GM23338 (cell line): ENCODE measurements around the gene SEMA4A. TPM values are rescaled to one million over a fixed set of nuclear protein-coding genes. Genes with fewer than 3 reads are reported as not detected.

Source experiments
- ATAC-seq: fragments of 200-7000 bp; cut with Tn5 transposase; 3 replicates; pipeline ENCODE4 v1.9.1; 2020
- DNase-seq: peaks from one replicate; pipeline ENCODE4 v3.0.0-alpha.2; 2015; ENCODE audit warnings: low spot score
- H2AFZ ChIP-seq: fragments of 200-600 bp; sonication (generic); 2 replicates; pipeline ENCODE4 v1.8.0; 2016; ENCODE audit warnings: antibody characterized with exemption, mild to moderate bottlenecking, moderate library complexity
- H3F3A ChIP-seq: fragments of 200-600 bp; sonication (generic); replicated peaks from 2 replicates; pipeline ENCODE4 v1.8.0; 2017; ENCODE audit warnings: antibody characterized with exemption, mixed run types, low read depth
- H3K27ac ChIP-seq: fragments of 200-600 bp; sonication (generic); 2 replicates; pipeline ENCODE4 v1.6.1; 2016; ENCODE audit warnings: low read depth
- H3K27me3 ChIP-seq: fragments of 200-600 bp; sonication (generic); 2 replicates; pipeline ENCODE4 v1.8.0; 2016; ENCODE audit warnings: mild to moderate bottlenecking, mixed run types, moderate library complexity; ENCODE audit not compliant: insufficient read depth
- H3K36me3 ChIP-seq: fragments of 200-600 bp; sonication (generic); 2 replicates; pipeline ENCODE4 v1.8.0; 2016; ENCODE audit warnings: mild to moderate bottlenecking; ENCODE audit not compliant: insufficient read depth
- H3K4me1 ChIP-seq: fragments of 200-600 bp; sonication (generic); 2 replicates; pipeline ENCODE4 v1.8.0; 2016; ENCODE audit warnings: mild to moderate bottlenecking, moderate library complexity; ENCODE audit not compliant: insufficient read depth
- H3K4me2 ChIP-seq: fragments of 200-600 bp; sonication (generic); 2 replicates; pipeline ENCODE4 v1.7.1; 2017; ENCODE audit warnings: mixed run types
- H3K4me3 ChIP-seq: fragments of 200-600 bp; sonication (generic); 2 replicates; pipeline ENCODE4 v1.6.1; 2016; ENCODE audit warnings: mixed run types
- H3K79me2 ChIP-seq: fragments of 200-600 bp; sonication (generic); replicated peaks from 2 replicates; pipeline ENCODE4 v1.8.0; 2017; ENCODE audit warnings: mild to moderate bottlenecking; ENCODE audit not compliant: insufficient read depth
- H3K9me2 ChIP-seq: fragments of 200-600 bp; sonication (generic); 2 replicates; pipeline ENCODE4 v1.8.0; 2017; ENCODE audit not compliant: insufficient read depth
- H4K20me1 ChIP-seq: fragments of 200-600 bp; sonication (generic); replicated peaks from 2 replicates; pipeline ENCODE4 v1.8.0; 2017; ENCODE audit warnings: mild to moderate bottlenecking; ENCODE audit not compliant: insufficient read depth
- H3K27ac Mint-ChIP-seq: 2 replicates; pipeline ENCODE4 v1.8.0; 2020; ENCODE audit warnings: inconsistent platforms, mild to moderate bottlenecking, moderate library complexity, mixed read lengths
- H3K27me3 Mint-ChIP-seq: 3 replicates; pipeline ENCODE4 v1.8.0; 2022; ENCODE audit warnings: low read depth, mild to moderate bottlenecking, moderate library complexity, mixed read lengths, inconsistent platforms; ENCODE audit not compliant: insufficient read depth, poor library complexity
- H3K36me3 Mint-ChIP-seq: 3 replicates; pipeline ENCODE4 v1.8.0; 2021; ENCODE audit warnings: low read depth, mild to moderate bottlenecking, inconsistent platforms, moderate library complexity, mixed read lengths
- H3K4me1 Mint-ChIP-seq: 3 replicates; pipeline ENCODE4 v1.8.0; 2020; ENCODE audit warnings: mild to moderate bottlenecking, inconsistent platforms, mixed read lengths
- H3K4me3 Mint-ChIP-seq: 3 replicates; pipeline ENCODE4 v1.8.0; 2021; ENCODE audit warnings: moderate library complexity, mild to moderate bottlenecking, inconsistent platforms, mixed read lengths
- H3K9me3 Mint-ChIP-seq: 3 replicates; pipeline ENCODE4 v1.8.0; 2020; ENCODE audit warnings: moderate library complexity, mild to moderate bottlenecking, inconsistent platforms, mixed read lengths
- NANOG ChIP-seq: IDR thresholded peaks from 2 replicates; pipeline ENCODE4 v1.6.1; 2016; ENCODE audit warnings: antibody characterized with exemption, borderline replicate concordance
- polyA plus RNA-seq: library from polyadenylated mRNA; unstranded; fragments of >200 nt; fragmentation: Nextera tagmentation; extraction: Ambion mirVana; gene quantifications from 2 replicates; pipeline ENCODE4 v1.2.1, GENCODE V29; 2016
- total RNA-seq: library from RNA; depleted of rRNA; stranded (reverse); fragments of >200 nt; shearing (Covaris generic); gene quantifications from 2 replicates; pipeline ENCODE4 v1.2.3, GENCODE V29; 2014
- TF ChIP-seq, protein P1 (sequence below), 2 experiments: fragments of 200-600 bp in 1 of 2; sonication (generic) in 1 of 2; conservative IDR thresholded peaks; 2 replicates each; pipeline versions ENCODE4 v1.5.1 to v1.6.1; 2016 to 2017; ENCODE audit warnings: antibody characterized with exemption in 2 of 2, low read depth in 2 of 2, mild to moderate bottlenecking in 2 of 2, moderate library complexity in 1 of 2
- TF ChIP-seq, protein P2 (sequence below): IDR thresholded peaks from one replicate; pipeline ENCODE4 v1.6.1; 2018; ENCODE audit warnings: antibody characterized with exemption; ENCODE audit not compliant: unreplicated experiment

The SEMA4A gene
- total and polyA plus RNA-seq, 2 experiments from 2014 or later, result 5.5 to 20.2 TPM

DNA sequence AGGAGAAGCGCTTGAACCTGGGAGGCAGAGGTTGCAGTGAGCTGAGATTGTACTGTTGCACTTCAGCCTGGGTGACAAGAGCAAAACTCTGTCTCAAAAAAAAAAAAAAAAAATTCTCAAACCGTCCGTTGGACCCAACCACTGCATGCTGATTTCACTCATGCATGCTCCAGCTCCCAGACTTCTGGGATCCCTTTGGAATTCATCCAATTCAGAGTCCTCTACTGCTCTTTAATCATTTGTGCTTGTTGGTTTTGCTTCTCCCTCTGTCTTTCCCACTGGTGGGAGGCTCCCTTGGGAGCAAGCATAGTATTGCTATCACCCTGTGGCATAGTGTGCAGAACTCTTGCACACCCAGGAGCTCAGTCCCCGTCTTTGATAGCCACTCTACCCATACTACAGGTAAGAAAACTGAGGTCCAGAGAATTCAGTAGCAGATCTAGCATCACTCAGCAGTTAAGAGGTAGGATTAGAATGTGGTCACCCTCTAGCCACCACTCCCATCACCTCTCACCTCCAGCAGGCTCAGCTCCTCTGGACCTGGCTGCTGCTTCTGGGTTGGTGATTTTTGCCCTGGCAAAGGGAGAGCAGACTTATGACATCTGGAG lies 41.9 kb upstream of the SEMA4A start (continued):
- TF ChIP-seq, protein P1, sequence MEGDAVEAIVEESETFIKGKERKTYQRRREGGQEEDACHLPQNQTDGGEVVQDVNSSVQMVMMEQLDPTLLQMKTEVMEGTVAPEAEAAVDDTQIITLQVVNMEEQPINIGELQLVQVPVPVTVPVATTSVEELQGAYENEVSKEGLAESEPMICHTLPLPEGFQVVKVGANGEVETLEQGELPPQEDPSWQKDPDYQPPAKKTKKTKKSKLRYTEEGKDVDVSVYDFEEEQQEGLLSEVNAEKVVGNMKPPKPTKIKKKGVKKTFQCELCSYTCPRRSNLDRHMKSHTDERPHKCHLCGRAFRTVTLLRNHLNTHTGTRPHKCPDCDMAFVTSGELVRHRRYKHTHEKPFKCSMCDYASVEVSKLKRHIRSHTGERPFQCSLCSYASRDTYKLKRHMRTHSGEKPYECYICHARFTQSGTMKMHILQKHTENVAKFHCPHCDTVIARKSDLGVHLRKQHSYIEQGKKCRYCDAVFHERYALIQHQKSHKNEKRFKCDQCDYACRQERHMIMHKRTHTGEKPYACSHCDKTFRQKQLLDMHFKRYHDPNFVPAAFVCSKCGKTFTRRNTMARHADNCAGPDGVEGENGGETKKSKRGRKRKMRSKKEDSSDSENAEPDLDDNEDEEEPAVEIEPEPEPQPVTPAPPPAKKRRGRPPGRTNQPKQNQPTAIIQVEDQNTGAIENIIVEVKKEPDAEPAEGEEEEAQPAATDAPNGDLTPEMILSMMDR (conservative IDR thresholded peaks at IDR 0.05; ENCODE audit: low read depth in 2 of 2), result no peak

DNA sequence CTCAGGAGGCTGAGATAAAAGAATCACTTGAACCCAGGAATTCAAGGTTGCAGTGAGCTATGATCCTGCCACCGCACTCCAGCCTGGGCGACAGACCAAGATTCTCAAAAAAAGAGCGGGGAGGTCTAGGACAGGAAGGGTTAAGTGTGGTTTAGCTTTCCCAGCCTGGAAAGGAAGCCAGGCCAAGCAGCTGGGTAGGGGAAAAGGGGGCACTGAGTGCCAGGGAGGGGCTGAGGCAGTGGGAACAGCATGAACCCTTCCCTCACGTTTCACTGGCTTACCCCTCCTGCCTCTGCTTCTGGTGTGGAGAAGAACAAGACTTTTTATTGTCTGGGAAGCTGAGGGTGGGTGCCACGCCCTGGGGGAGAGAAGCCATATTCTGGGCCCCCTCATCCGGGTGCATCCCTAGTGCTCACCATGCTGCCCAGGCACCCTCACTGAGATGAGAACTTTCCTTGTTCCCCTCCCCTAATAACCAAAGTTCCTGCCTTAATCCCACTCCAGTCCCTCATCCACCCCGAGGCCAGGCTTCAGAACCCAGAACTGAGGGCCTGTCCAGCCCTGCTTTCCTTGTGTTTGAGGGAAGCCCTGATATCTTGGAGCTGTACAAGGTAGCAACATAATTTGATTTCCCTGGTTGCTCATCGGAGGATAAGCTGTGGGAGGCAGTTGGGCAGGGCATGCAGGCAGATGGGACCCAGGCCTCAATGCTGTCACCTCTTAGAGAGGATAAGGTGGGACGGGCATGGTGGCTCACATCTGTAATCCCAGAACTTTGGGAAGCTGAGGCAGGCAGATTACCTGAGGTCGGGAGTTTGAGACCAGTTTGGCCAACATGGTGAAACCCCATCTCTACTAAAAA lies 40.9 kb upstream of the SEMA4A start:
- Histone ChIP-seq H3K36me3 (no peaks in the 10 kb centered on the region), H3K79me2 (peaks cover 13% of the 10 kb centered on the region), H3K4me2 (no peak overlapping the region), H2AFZ (no peak overlapping the region), H3K4me1 (peaks cover 27% of the 10 kb centered on the region), H3F3A (peaks cover 27% of the 10 kb centered on the region), H3K27ac (no peak overlapping the region), H3K9me2 (no peaks in the 10 kb centered on the region), H3K27me3 (peaks cover 12% of the 10 kb centered on the region; the same call in 1 of the 2 replicates), H3K4me3 (no peak overlapping the region), H4K20me1 (no peaks in the 10 kb centered on the region; the same call in 1 of the 2 replicates)
- H3K4me3 Mint-ChIP-seq, result no peak overlapping the region
- peaks cover 36% of the 10 kb centered on the region for H3K27me3 Mint-ChIP-seq
- H3K36me3 Mint-ChIP-seq, result no peaks in the 10 kb centered on the region
- no peak overlapping the region for H3K27ac Mint-ChIP-seq
- H3K4me1 Mint-ChIP-seq, result peaks cover 37% of the 10 kb centered on the region
- H3K9me3 Mint-ChIP-seq, result no peaks in the 10 kb centered on the region
- TF ChIP-seq NANOG, result no peak
- TF ChIP-seq, protein P2, sequence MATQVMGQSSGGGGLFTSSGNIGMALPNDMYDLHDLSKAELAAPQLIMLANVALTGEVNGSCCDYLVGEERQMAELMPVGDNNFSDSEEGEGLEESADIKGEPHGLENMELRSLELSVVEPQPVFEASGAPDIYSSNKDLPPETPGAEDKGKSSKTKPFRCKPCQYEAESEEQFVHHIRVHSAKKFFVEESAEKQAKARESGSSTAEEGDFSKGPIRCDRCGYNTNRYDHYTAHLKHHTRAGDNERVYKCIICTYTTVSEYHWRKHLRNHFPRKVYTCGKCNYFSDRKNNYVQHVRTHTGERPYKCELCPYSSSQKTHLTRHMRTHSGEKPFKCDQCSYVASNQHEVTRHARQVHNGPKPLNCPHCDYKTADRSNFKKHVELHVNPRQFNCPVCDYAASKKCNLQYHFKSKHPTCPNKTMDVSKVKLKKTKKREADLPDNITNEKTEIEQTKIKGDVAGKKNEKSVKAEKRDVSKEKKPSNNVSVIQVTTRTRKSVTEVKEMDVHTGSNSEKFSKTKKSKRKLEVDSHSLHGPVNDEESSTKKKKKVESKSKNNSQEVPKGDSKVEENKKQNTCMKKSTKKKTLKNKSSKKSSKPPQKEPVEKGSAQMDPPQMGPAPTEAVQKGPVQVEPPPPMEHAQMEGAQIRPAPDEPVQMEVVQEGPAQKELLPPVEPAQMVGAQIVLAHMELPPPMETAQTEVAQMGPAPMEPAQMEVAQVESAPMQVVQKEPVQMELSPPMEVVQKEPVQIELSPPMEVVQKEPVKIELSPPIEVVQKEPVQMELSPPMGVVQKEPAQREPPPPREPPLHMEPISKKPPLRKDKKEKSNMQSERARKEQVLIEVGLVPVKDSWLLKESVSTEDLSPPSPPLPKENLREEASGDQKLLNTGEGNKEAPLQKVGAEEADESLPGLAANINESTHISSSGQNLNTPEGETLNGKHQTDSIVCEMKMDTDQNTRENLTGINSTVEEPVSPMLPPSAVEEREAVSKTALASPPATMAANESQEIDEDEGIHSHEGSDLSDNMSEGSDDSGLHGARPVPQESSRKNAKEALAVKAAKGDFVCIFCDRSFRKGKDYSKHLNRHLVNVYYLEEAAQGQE, result no peak
- TF ChIP-seq, protein P1 (conservative IDR thresholded peaks at IDR 0.05; ENCODE audit: low read depth in 2 of 2), result no peak
- DNase-seq, result no peak
- ATAC-seq, result no peak
